SK-N-SH (cell line): ENCODE results near the gene CACNA2D1. TPM values are rescaled to one million over a fixed set of nuclear protein-coding genes. Genes with fewer than 3 reads are reported as not detected.

Source experiments
- CTCF ChIA-PET: fragments of 300-600, 350-600 bp; formaldehyde crosslinking; extraction: SDS; loops from one replicate; lab custom pipeline; 2021; lab: Yijun Ruan, JAX
- POLR2A ChIA-PET: fragments of 350-600 bp; sonication (Branson Sonifier 250); formaldehyde crosslinking; extraction: SDS; loops from one replicate; lab custom pipeline; 2020; ENCODE audit warnings: antibody characterized with exemption, inconsistent platforms; lab: Yijun Ruan, JAX
- DNase-seq: peaks from one replicate; pipeline ENCODE4 v3.0.0; 2012
- H2AFZ ChIP-seq: fragments of 200-600 bp; sonication (generic); 2 replicates; pipeline ENCODE4 v1.8.1; 2016; ENCODE audit warnings: antibody characterized with exemption, mild to moderate bottlenecking, low read depth
- H3F3A ChIP-seq: fragments of 200-600 bp; sonication (generic); replicated peaks from 2 replicates; pipeline ENCODE3; 2016; ENCODE audit warnings: antibody characterized with exemption, mild to moderate bottlenecking; ENCODE audit not compliant: insufficient read depth
- H3K27ac ChIP-seq, 2 experiments: fragments of 200-500 bp in 1 of 2; fragments of 200-600 bp in 1 of 2; sonication (Bioruptor generic) in 1 of 2; sonication (generic), shearing (Covaris generic) in 1 of 2; 2 replicates each; pipeline versions ENCODE4 v1.5.1 to v1.6.1; 2014 to 2016; ENCODE audit warnings: low read depth in 2 of 2, inconsistent platforms in 1 of 2, low read length in 1 of 2, mild to moderate bottlenecking in 1 of 2, mixed read lengths in 1 of 2
- H3K27me3 ChIP-seq: fragments of 200-600 bp; sonication (generic), shearing (Covaris generic); 2 replicates; pipeline ENCODE4 v1.6.1; 2016; ENCODE audit warnings: mixed run types; ENCODE audit not compliant: insufficient read depth
- H3K36me3 ChIP-seq, 2 experiments: fragments of 200-500 bp in 1 of 2; fragments of 200-600 bp in 1 of 2; sonication (Bioruptor generic) in 1 of 2; sonication (generic) in 1 of 2; replicated peaks in 1 of 2; 2 replicates each; pipeline versions ENCODE3 to v1.5.1; 2014 to 2016; ENCODE audit warnings: low read length in 1 of 2, mild to moderate bottlenecking in 1 of 2; ENCODE audit not compliant: insufficient read depth in 2 of 2, control insufficient read depth in 1 of 2
- H3K4me1 ChIP-seq, 2 experiments: fragments of 200-500 bp in 1 of 2; fragments of 200-600 bp in 1 of 2; sonication (Bioruptor generic) in 1 of 2; sonication (generic), shearing (Covaris generic) in 1 of 2; 2 replicates each; pipeline versions ENCODE4 v1.5.1 to v1.6.1; 2014 to 2016; ENCODE audit warnings: low read depth in 1 of 2, low read length in 1 of 2, mixed run types in 1 of 2; ENCODE audit not compliant: insufficient read depth in 2 of 2, control insufficient read depth in 1 of 2
- H3K4me2 ChIP-seq: fragments of 200-600 bp; sonication (generic), shearing (Covaris generic); 2 replicates; pipeline ENCODE4 v1.6.1; 2017; ENCODE audit warnings: mixed run types
- H3K4me3 ChIP-seq, 2 experiments: fragments of 200-500 bp in 1 of 2; fragments of 200-600 bp in 1 of 2; sonication (Bioruptor generic) in 1 of 2; sonication (generic), shearing (Covaris generic) in 1 of 2; 2 replicates each; pipeline versions ENCODE4 v1.5.1 to v1.8.1; 2014 to 2016; ENCODE audit warnings: low read depth in 2 of 2, inconsistent platforms in 1 of 2, low read length in 1 of 2, mild to moderate bottlenecking in 1 of 2, mixed read lengths in 1 of 2, moderate library complexity in 1 of 2
- H3K79me2 ChIP-seq: fragments of 200-600 bp; sonication (generic); 2 replicates; pipeline ENCODE4 v1.8.1; 2017; ENCODE audit warnings: mild to moderate bottlenecking; ENCODE audit not compliant: insufficient read depth
- H3K9ac ChIP-seq: fragments of 200-600 bp; sonication (generic); 2 replicates; pipeline ENCODE4 v1.6.1; 2017; ENCODE audit warnings: mixed run types
- H3K9me2 ChIP-seq: fragments of 200-600 bp; sonication (generic); 2 replicates; pipeline ENCODE4 v1.6.1; 2017; ENCODE audit warnings: mixed run types
- H3K9me3 ChIP-seq: fragments of 200-600 bp; sonication (generic); 2 replicates; pipeline ENCODE4 v1.6.1; 2017; ENCODE audit warnings: mixed run types, mild to moderate bottlenecking, moderate library complexity
- H4K20me1 ChIP-seq: fragments of 200-600 bp; sonication (generic); 2 replicates; pipeline ENCODE4 v1.6.1; 2017; ENCODE audit warnings: mild to moderate bottlenecking, mixed run types; ENCODE audit not compliant: insufficient read depth
- EP300 ChIP-seq, 2 experiments: IDR thresholded peaks; 2 replicates each; pipeline versions ENCODE4 v1.4.0 to v1.6.1; 2012; ENCODE audit warnings: borderline replicate concordance in 1 of 2, low read depth in 1 of 2, low read length in 1 of 2
- EZH2phosphoT487 ChIP-seq: fragments of 200-600 bp; sonication (generic); IDR thresholded peaks from 2 replicates; pipeline ENCODE4 v1.6.1; 2017; ENCODE audit warnings: low read depth, mixed run types, mild to moderate bottlenecking, antibody characterized with exemption, moderate library complexity, borderline replicate concordance
- FOXM1 ChIP-seq: IDR thresholded peaks from 2 replicates; pipeline ENCODE4 v1.4.0; 2012; ENCODE audit warnings: low read depth, mild to moderate bottlenecking
- GABPA ChIP-seq: IDR thresholded peaks from 2 replicates; pipeline ENCODE4 v1.4.0; 2012; ENCODE audit warnings: low read depth, mild to moderate bottlenecking
- IRF3 ChIP-seq: fragments of 150-350 bp; IDR thresholded peaks from 2 replicates; pipeline ENCODE4 v1.6.1; 2016; ENCODE audit warnings: mild to moderate bottlenecking, low read depth, low read length
- JUND ChIP-seq: IDR thresholded peaks from 2 replicates; pipeline ENCODE4 v1.4.0; 2012
- MAX ChIP-seq: IDR thresholded peaks from 2 replicates; pipeline ENCODE4 v1.4.0; 2012; ENCODE audit warnings: low read depth
- NRF1 ChIP-seq: IDR thresholded peaks from 2 replicates; pipeline ENCODE4 v1.6.1; 2012; ENCODE audit warnings: low read depth, mild to moderate bottlenecking, low read length
- RAD21 ChIP-seq: IDR thresholded peaks from 2 replicates; pipeline ENCODE4 v1.6.1; 2012; ENCODE audit warnings: mild to moderate bottlenecking, low read length
- REST ChIP-seq: IDR thresholded peaks from 2 replicates; pipeline ENCODE4 v1.6.1; 2012; ENCODE audit warnings: mild to moderate bottlenecking, low read depth, low read length, moderate library complexity
- SIN3A ChIP-seq: IDR thresholded peaks from 2 replicates; pipeline ENCODE4 v1.6.1; 2012; ENCODE audit warnings: low read depth, mild to moderate bottlenecking, low read length, moderate library complexity, borderline replicate concordance
- SMC3 ChIP-seq: IDR thresholded peaks from 2 replicates; pipeline ENCODE4 v1.6.1; 2012; ENCODE audit warnings: low read depth, low read length, improper control_type of control experiment
- TCF12 ChIP-seq: IDR thresholded peaks from 2 replicates; pipeline ENCODE4 v1.4.0; 2012
- TEAD4 ChIP-seq: IDR thresholded peaks from 2 replicates; pipeline ENCODE4 v1.4.0; 2012; ENCODE audit warnings: mild to moderate bottlenecking, borderline replicate concordance; ENCODE audit not compliant: insufficient read depth
- USF1 ChIP-seq: IDR thresholded peaks from 2 replicates; pipeline ENCODE4 v1.4.0; 2012; ENCODE audit warnings: low read depth, borderline replicate concordance
- USF2 ChIP-seq: fragments of 150-350 bp; IDR thresholded peaks from 2 replicates; pipeline ENCODE4 v1.6.1; 2017; ENCODE audit warnings: antibody characterized with exemption, low read length, low read depth, borderline replicate concordance
- ZBTB33 ChIP-seq: IDR thresholded peaks from 2 replicates; pipeline ENCODE4 v1.4.0; 2012; ENCODE audit warnings: low read depth, borderline replicate concordance
- WGBS: methylation state at CpG from one replicate; pipeline ENCODE4 v1.1.6; 2017; ENCODE audit warnings: low lambda C conversion rate; 5-methylcytosine and 5-hydroxymethylcytosine counted together
- polyA plus RNA-seq, 3 experiments: library from polyadenylated mRNA; depleted of rRNA; stranded (reverse); fragments of >200 nt; gene quantifications; 2 replicates each; pipeline ENCODE4 v1.2.3, GENCODE V29; 2012

Gene CACNA2D1
- polyA plus RNA-seq, 1 of the 3 experiments (the other 2 are of a cell fraction): 3.4 TPM

GRCh38 chr7:82021713-82022112 is 421.9 kb downstream of the CACNA2D1 start (continued):
- TF ChIP-seq ZBTB33 (no peak), IRF3 (no peak), GABPA (no peak), USF2 (no peak), RAD21 (no peak)

- H3K4me1 ChIP-seq: peaks cover 8 to 13% of the 10 kb centered on the region in 2 experiments
- no peak for DNase-seq
- no peaks in the 10 kb centered on the region for H3K36me3 ChIP-seq
- ChIA-PET POLR2A (no interaction called here), CTCF (interaction anchor here (0.9 to 14.5 kb wide), 13 partner anchors 11 to 720 kb away, joined by 3 to 182 read pairs (median 4); no protein-coding TSS in a partner anchor)
- no peaks in the 10 kb centered on the region; the same call in 1 of the 2 replicates for H3K9me2 ChIP-seq
- H3F3A ChIP-seq: peaks cover 22% of the 10 kb centered on the region
- no peak overlapping the region for H3K4me3 ChIP-seq
- no peak overlapping the region for H3K27ac ChIP-seq
- no peaks in the 10 kb centered on the region for H4K20me1 ChIP-seq
- WGBS: 92% methylated on average over 2 of the region's 2 CpGs
- no peak overlapping the region for H3K9ac ChIP-seq
- no peaks in the 10 kb centered on the region for H3K9me3 ChIP-seq
- no peaks in the 10 kb centered on the region for H3K79me2 ChIP-seq
- H3K27me3 ChIP-seq: no peaks in the 10 kb centered on the region
- no peak overlapping the region for H3K4me2 ChIP-seq
- no peak overlapping the region for H2AFZ ChIP-seq
- TF ChIP-seq ZBTB33: no peak
- TF ChIP-seq SIN3A: no peak
- TF ChIP-seq SMC3: no peak
- TF ChIP-seq EZH2phosphoT487: no peak
- TF ChIP-seq TEAD4: no peak
- TF ChIP-seq USF1: no peak
- no peak for TF ChIP-seq JUND
- no peak for TF ChIP-seq NRF1
- TF ChIP-seq EP300 (IDR thresholded peaks at IDR 0.05; ENCODE audit: borderline replicate concordance in 1 of 2, low read depth in 1 of 2, low read length in 1 of 2): no peak
- TF ChIP-seq USF2: no peak
- TF ChIP-seq REST: no peak
- TF ChIP-seq TCF12: no peak
- no peak for TF ChIP-seq MAX
- TF ChIP-seq FOXM1: no peak
These were observed 422.5 kb downstream of the CACNA2D1 start for GRCh38 chr7:82021036-82021435.
